Thyroid gland (tissue), 4 donors: ENCODE measurements around the gene PDE5A. TPM values are rescaled to one million over a fixed set of nuclear protein-coding genes. Genes with fewer than 3 reads are reported as not detected.
"Not testable (repeated sequence)": the region's sequence is repeated elsewhere in the genome, so short reads cannot be mapped to it uniquely, and the experiment has no call there.

ENCODE experiments used
- DNase-seq, 2 donors: peaks; one replicate each; pipeline ENCODE4 v3.0.0-alpha.2; 2019
- H3K27ac ChIP-seq, 3 donors: fragments of 200-600 bp; sonication (generic); 1 replicate in 2 of 3; 2 replicates in 1 of 3; pipeline ENCODE4 v1.5.1; 2016 to 2019; ENCODE audit warnings: mild to moderate bottlenecking in 1 of 3, moderate library complexity in 1 of 3
- H3K27me3 ChIP-seq: fragments of 200-600 bp; sonication (generic); one replicate; pipeline ENCODE4 v1.5.1; 2019
- H3K36me3 ChIP-seq, 2 donors: fragments of 200-600 bp; sonication (generic); one replicate each; pipeline ENCODE4 v1.5.1; 2016 to 2019
- H3K4me1 ChIP-seq, 2 donors: fragments of 200-600 bp; sonication (generic); one replicate each; pipeline ENCODE4 v1.5.1; 2017 to 2019
- H3K4me3 ChIP-seq, 3 donors: fragments of 200-600 bp; sonication (generic); replicated peaks in 1 of 3; 1 replicate in 2 of 3; 2 replicates in 1 of 3; pipeline ENCODE4 v1.5.1; 2016; ENCODE audit warnings: mild to moderate bottlenecking in 1 of 3
- H3K9me3 ChIP-seq: fragments of 200-600 bp; sonication (generic); one replicate; pipeline ENCODE4 v1.5.1; 2017
- CTCF ChIP-seq, 6 experiments: fragments of 200-600 bp in 3 of 6; fragments of 450-650 bp in 3 of 6; sonication (generic) in 3 of 6; IDR thresholded peaks; one replicate each; pipeline ENCODE4 v1.5.1; 2016 to 2019; ENCODE audit warnings: antibody characterized with exemption in 6 of 6, mild to moderate bottlenecking in 2 of 6, inconsistent platforms in 1 of 6, moderate library complexity in 1 of 6
- POLR2A ChIP-seq, 2 donors: fragments of 450-650 bp; IDR thresholded peaks; one replicate each; pipeline ENCODE4 v1.6.1; 2017; ENCODE audit warnings: antibody characterized with exemption in 2 of 2, mild to moderate bottlenecking in 2 of 2, moderate library complexity in 1 of 2
- WGBS, 2 donors: methylation state at CpG; one replicate each; pipeline ENCODE4 v1.1.5; 2017; 5-methylcytosine and 5-hydroxymethylcytosine counted together
- intact Hi-C: fragments of 100-400 bp; cut with DNase I; formaldehyde crosslinking; loops from one replicate; pipeline ENCODE4 v1.15.1; 2023
- small RNA-seq: library from RNA; depleted of rRNA; stranded (forward); fragments of <200 nt; gene quantifications from one replicate; pipeline ENCODE3, GENCODE V24; 2016
- total RNA-seq, 4 donors: library from RNA; depleted of rRNA; stranded (reverse); fragments of >200 nt; gene quantifications; one replicate each; pipeline ENCODE4 v1.2.3, GENCODE V29; 2016

The PDE5A gene
- total RNA-seq, 4 donors from 2014 or later: 20.9 to 74.0 (median 30.2) TPM

DNA sequence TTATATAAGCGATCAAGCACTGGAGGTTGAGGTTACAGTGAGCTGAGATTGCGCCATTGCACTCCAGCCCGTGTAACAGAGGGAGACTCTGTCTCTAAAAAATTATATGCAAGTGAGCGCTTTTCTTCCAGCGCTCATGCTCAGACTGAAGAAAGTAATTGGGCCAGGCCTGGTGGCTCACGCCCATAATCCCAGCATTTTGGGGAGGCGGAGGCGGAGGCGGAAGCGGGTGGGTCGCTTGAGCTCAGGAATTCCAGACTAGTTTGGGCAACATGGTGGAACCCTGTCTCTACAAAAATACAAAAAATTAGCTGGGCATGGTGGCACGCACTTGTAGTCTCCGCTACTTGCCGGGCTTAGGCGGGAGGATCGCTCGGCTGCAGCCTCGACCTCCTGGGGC is 172.9 kb downstream of the PDE5A start:
- H3K36me3 ChIP-seq, H3K27ac ChIP-seq, H3K4me1 ChIP-seq, intact Hi-C loops, H3K9me3 ChIP-seq, H3K27me3 ChIP-seq: not testable (repeated sequence)
- DNase-seq: peak in 1 of 2 donors; percentile 11
- WGBS, 2 donors: 76 to 80% methylated on average over 18 of the region's 18 CpGs
- H3K4me3 ChIP-seq: peak overlapping the region in 1 of 3 donors; percentile 78

GRCh38 chr4:119454491-119455270 is 173.9 kb downstream of the PDE5A start:
- H3K4me1 ChIP-seq, H3K27me3 ChIP-seq, H3K9me3 ChIP-seq, intact Hi-C loops, H3K36me3 ChIP-seq: not testable (repeated sequence)
- peak; percentile 93 to 95 for DNase-seq
- Histone ChIP-seq H3K4me3 (peak overlapping the region; percentile 33 to 78 (median 36)), H3K27ac (peak overlapping the region; percentile 80 to 94 (median 88))
- 0 to 1% methylated on average over 5 to 20 of the region's 80 CpGs for WGBS, 2 donors
- TF ChIP-seq CTCF (IDR thresholded peaks at IDR 0.05) (peak in 1 of 6 experiments; percentile 50), POLR2A (IDR thresholded peaks at IDR 0.05) (peak in 1 of 2 donors; percentile 83)

DNA sequence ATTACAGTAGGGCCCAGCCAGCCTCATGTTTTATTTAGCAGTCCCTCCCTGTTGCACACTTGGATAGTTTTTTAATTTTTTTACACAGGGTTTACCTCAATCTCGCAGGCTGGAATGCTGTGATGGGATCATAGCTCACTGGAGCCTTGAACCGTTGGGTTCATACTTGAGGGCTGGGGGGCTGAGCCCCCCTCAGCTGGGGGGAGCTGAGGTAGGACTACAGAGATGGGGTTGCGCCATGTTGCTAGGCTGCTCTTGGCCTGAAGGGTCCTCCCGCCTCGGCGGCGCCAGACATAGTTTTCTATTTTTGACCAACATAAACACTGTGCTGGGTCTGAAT is 174.5 kb downstream of the PDE5A start:
- WGBS, 2 donors: 9% methylated on average over 6 of the region's 7 CpGs; no CpG with 5 or more reads in 1 of the 2 donors
- intact Hi-C loops, DNase-seq, H3K4me1 ChIP-seq, H3K27me3 ChIP-seq, H3K36me3 ChIP-seq, H3K9me3 ChIP-seq: not testable (repeated sequence)
- Histone ChIP-seq H3K27ac (peak overlapping the region; percentile 80 to 94 (median 88)), H3K4me3 (peak overlapping the region in 2 of 3 donors; percentile 36 to 78)

DNA sequence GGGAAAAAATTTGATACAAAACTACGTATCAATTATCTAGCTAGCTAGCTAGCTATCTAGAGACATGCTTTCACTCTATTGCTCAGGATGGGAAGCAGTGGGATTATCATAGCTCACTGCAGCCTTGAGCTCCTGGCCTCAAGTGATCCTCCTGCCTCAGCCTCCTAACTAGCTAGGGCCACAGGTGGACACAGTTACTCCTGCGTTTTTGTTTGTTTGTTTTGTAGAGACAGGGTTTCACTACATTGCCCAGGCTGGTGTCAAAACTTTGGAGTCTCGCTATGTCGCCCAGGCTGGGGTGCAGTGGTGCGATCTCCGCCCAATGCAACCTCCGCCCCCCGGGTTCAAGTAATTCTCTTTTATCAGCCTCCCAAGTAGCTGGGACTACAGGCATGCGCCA is 175.3 kb downstream of the PDE5A start:
- not testable (repeated sequence) for H3K9me3 ChIP-seq

GRCh38 chr4:119449851-119450250 is 178.8 kb downstream of the PDE5A start:
- WGBS, 2 donors: 90 to 91% methylated on average over 5 to 6 of the region's 6 CpGs
- H3K36me3 ChIP-seq, H3K4me1 ChIP-seq, H3K4me3 ChIP-seq, H3K9me3 ChIP-seq, DNase-seq, intact Hi-C loops, H3K27ac ChIP-seq, H3K27me3 ChIP-seq: not testable (repeated sequence)

More for the DNA sequence above, 175.3 kb downstream of the PDE5A start:
- WGBS, 2 donors: 87 to 88% methylated on average over 8 to 9 of the region's 9 CpGs
- H3K4me1 ChIP-seq, H3K36me3 ChIP-seq, H3K4me3 ChIP-seq, H3K27ac ChIP-seq, intact Hi-C loops, H3K27me3 ChIP-seq: not testable (repeated sequence)
- DNase-seq: peak in 1 of 2 donors; percentile 5

Small RNA genes within 50 kb of the gene (small RNA-seq; reads per million reads assigned to genes)
- gene RF00614: not detected
